Measurements from ENCODE around the gene PCMT1. TPM values are rescaled to one million over a fixed set of nuclear protein-coding genes. Genes with fewer than 3 reads are reported as not detected.
A peak's percentile ranks its signal among the peaks of the same experiment; 100 is the strongest.
"Not testable (repeated sequence)": the region's sequence is repeated elsewhere in the genome, so short reads cannot be mapped to it uniquely, and the experiment has no call there.

Gene PCMT1
- total and polyA plus RNA-seq, 7 donors = 124 to 613 (median 161) TPM

- peak overlapping the region; percentile 13 for H3K27ac ChIP-seq
- 55 to 87% (median 66%) methylated on average over 4 of the region's 4 CpGs for WGBS, 3 donors
Measured at GRCh38 chr6:149752600-149753373, 3.2 kb downstream of the PCMT1 start.

GRCh38 chr6:149753374-149753637 is 3.8 kb downstream of the PCMT1 start:
- 81 to 96% (median 83%) methylated on average over 3 of the region's 3 CpGs for WGBS, 3 donors
- not testable (repeated sequence) for ATAC-seq

More at GRCh38 chr6:149752600-149753373, 3.2 kb downstream of the PCMT1 start:
- ATAC-seq = no peak
- no peaks in the 10 kb centered on the region for H3K9me3 ChIP-seq
- no peaks in the 10 kb centered on the region for H3K36me3 ChIP-seq (ENCODE audit: insufficient read depth in 1 of 2, low read depth in 1 of 2)
- intact Hi-C loops (cut with DNase I) = no loop called here
- TF ChIP-seq CTCF (IDR thresholded peaks at IDR 0.05) = no peak
- no peaks in the 10 kb centered on the region for H3K27me3 ChIP-seq (ENCODE audit: insufficient read depth in 3 of 3, low read length in 2 of 3)
- DNase-seq = no peak
- peaks cover 57% of the 10 kb centered on the region for H3K4me1 ChIP-seq
- H3K4me3 ChIP-seq = no peak overlapping the region

GRCh38 chr6:149754548-149754947 is 5.0 kb downstream of the PCMT1 start:
- Histone ChIP-seq H3K27ac (peak overlapping the region; percentile 72), H3K4me3 (no peak overlapping the region), H3K9me3 (no peaks in the 10 kb centered on the region), H3K36me3 (ENCODE audit: insufficient read depth in 1 of 2, low read depth in 1 of 2) (no peaks in the 10 kb centered on the region), H3K27me3 (ENCODE audit: insufficient read depth in 3 of 3, low read length in 2 of 3) (no peaks in the 10 kb centered on the region), H3K4me1 (peaks cover 57% of the 10 kb centered on the region)
- intact Hi-C loops (cut with DNase I) = no loop called here
- peak in 2 of 4 donors; percentile 26 to 70 for ATAC-seq
- TF ChIP-seq CTCF (IDR thresholded peaks at IDR 0.05) = no peak
- 56 to 83% (median 64%) methylated on average over 4 of the region's 4 CpGs for WGBS, 3 donors
- DNase-seq = no peak

More at GRCh38 chr6:149753374-149753637, 3.8 kb downstream of the PCMT1 start:
- H3K4me3 ChIP-seq; H3K36me3 ChIP-seq (ENCODE audit: insufficient read depth in 1 of 2, low read depth in 1 of 2); intact Hi-C loops (cut with DNase I); H3K9me3 ChIP-seq; DNase-seq; H3K27me3 ChIP-seq (ENCODE audit: insufficient read depth in 3 of 3, low read length in 2 of 3): not testable (repeated sequence)
- H3K27ac ChIP-seq = peak overlapping the region; percentile 13
- H3K4me1 ChIP-seq = peaks cover 57% of the 10 kb centered on the region

GRCh38 chr6:149755300-149756260 is 6.0 kb downstream of the PCMT1 start:
- WGBS, 3 donors = 79 to 88% (median 81%) methylated on average over 9 of the region's 9 CpGs
- ATAC-seq (peak; percentile 75 to 88 (median 84)), DNase-seq (no peak)
- Histone ChIP-seq H3K4me3 (no peak overlapping the region), H3K4me1 (peaks cover 56% of the 10 kb centered on the region), H3K27me3 (ENCODE audit: insufficient read depth in 3 of 3, low read length in 2 of 3) (no peaks in the 10 kb centered on the region), H3K27ac (peak overlapping the region; percentile 72), H3K9me3 (no peaks in the 10 kb centered on the region), H3K36me3 (ENCODE audit: insufficient read depth in 1 of 2, low read depth in 1 of 2) (peaks cover 0 to 9% of the 10 kb centered on the region in 2 donors)
- TF ChIP-seq CTCF (IDR thresholded peaks at IDR 0.05) = no peak
- intact Hi-C loops (cut with DNase I) = no loop called here

- peak overlapping the region; percentile 72 for H3K27ac ChIP-seq
Measured at GRCh38 chr6:149756261-149756636, 6.7 kb downstream of the PCMT1 start.

More at GRCh38 chr6:149756261-149756636, 6.7 kb downstream of the PCMT1 start:
- H3K9me3 ChIP-seq = no peaks in the 10 kb centered on the region
- H3K27me3 ChIP-seq (ENCODE audit: insufficient read depth in 3 of 3, low read length in 2 of 3) = no peaks in the 10 kb centered on the region
- TF ChIP-seq CTCF (IDR thresholded peaks at IDR 0.05) = no peak
- ATAC-seq (no peak), DNase-seq (no peak)
- peaks cover 0 to 16% of the 10 kb centered on the region in 2 donors for H3K36me3 ChIP-seq (ENCODE audit: insufficient read depth in 1 of 2, low read depth in 1 of 2)
- WGBS, 3 donors = 91 to 97% (median 94%) methylated on average over 6 to 7 of the region's 7 CpGs
- intact Hi-C loops (cut with DNase I) = no loop called here
- H3K4me1 ChIP-seq = peaks cover 49% of the 10 kb centered on the region
- no peak overlapping the region for H3K4me3 ChIP-seq
